A549 (cell line): ENCODE measurements around the gene TRIO. TPM values are rescaled to one million over a fixed set of nuclear protein-coding genes. Genes with fewer than 3 reads are reported as not detected.

Source experiments
- ATAC-seq, 2 experiments: fragments of 200-7000 bp in 1 of 2; fragments of >200 bp in 1 of 2; cut with Nextera tagmentation in 1 of 2; cut with Tn5 transposase in 1 of 2; 3 replicates each; pipeline versions ENCODE4 v1.8.0 to v1.9.1; 2018 to 2020; ENCODE audit warnings: mild to moderate bottlenecking in 1 of 2, moderate library complexity in 1 of 2
- CTCF ChIA-PET: fragments of 300-600 bp; sonication (Branson Sonifier 250); formaldehyde crosslinking; extraction: SDS; loops from one replicate; lab custom pipeline; 2021; ENCODE audit warnings: antibody characterized with exemption, inconsistent platforms; lab: Yijun Ruan, JAX
- POLR2A ChIA-PET: fragments of 350-600 bp; formaldehyde crosslinking; extraction: SDS; loops from one replicate; lab custom pipeline; 2021; ENCODE audit warnings: antibody characterized with exemption, inconsistent platforms; lab: Yijun Ruan, JAX
- DNase-seq, 2 experiments: peaks; one replicate each; pipeline versions ENCODE4 v3.0.0 to v3.0.0-alpha.2; 2011 to 2016; ENCODE audit warnings: low read depth in 1 of 2, low spot score in 1 of 2
- FAIRE-seq: peaks from 2 replicates; lab custom pipeline; 2011; peaks lifted over from hg19 to GRCh38; lab: Jason Lieb, UNC
- H3K27ac ChIP-seq, 2 experiments: fragments of >200 bp; sonication (Bioruptor Twin); formaldehyde crosslinking; 3 replicates each; pipeline ENCODE4 v1.5.1; 2016 to 2017
- H3K4me1 ChIP-seq: fragments of >200 bp; sonication (Bioruptor Twin); formaldehyde crosslinking; 3 replicates; pipeline ENCODE4 v1.6.1; 2016
- H3K4me2 ChIP-seq: fragments of >200 bp; sonication (Bioruptor Twin); formaldehyde crosslinking; 3 replicates; pipeline ENCODE4 v1.6.1; 2016
- H3K4me3 ChIP-seq: fragments of >200 bp; sonication (Bioruptor Twin); formaldehyde crosslinking; 3 replicates; pipeline ENCODE4 v1.5.1; 2016
- H3K9me3 ChIP-seq: fragments of >200 bp; sonication (Bioruptor Twin); formaldehyde crosslinking; 3 replicates; pipeline ENCODE4 v1.6.1; 2016
- ATOH8 ChIP-seq: fragments of 250-450 bp; sonication (Bioruptor Pico); IDR thresholded peaks from 2 replicates; pipeline ENCODE4 v1.5.0; 2020; ENCODE audit warnings: low read depth, mild to moderate bottlenecking, moderate library complexity
- ELK1 ChIP-seq: fragments of 150-350 bp; IDR thresholded peaks from 2 replicates; pipeline ENCODE4 v1.6.1; 2014; ENCODE audit warnings: low read depth, mild to moderate bottlenecking, low read length
- HDAC2 ChIP-seq: fragments of 200-600 bp; sonication (generic); IDR thresholded peaks from 2 replicates; pipeline ENCODE4 v1.6.1; 2016
- JUN ChIP-seq, 2 experiments: fragments of >200 bp; sonication (Bioruptor Twin); formaldehyde crosslinking; IDR thresholded peaks; 2 replicates in 1 of 2; 3 replicates in 1 of 2; pipeline ENCODE4 v1.6.1; 2016 to 2017
- MAX ChIP-seq: IDR thresholded peaks from 2 replicates; pipeline ENCODE4 v1.6.1; 2012
- NPAS2 ChIP-seq: fragments of 250-450 bp; sonication (Bioruptor Pico); IDR thresholded peaks from 2 replicates; pipeline ENCODE4 v1.8.0; 2022; ENCODE audit warnings: mild to moderate bottlenecking, moderate library complexity, borderline replicate concordance
- RFX5 ChIP-seq: fragments of 450-650 bp; IDR thresholded peaks from 2 replicates; pipeline ENCODE4 v1.7.1; 2014; ENCODE audit warnings: antibody characterized with exemption, mild to moderate bottlenecking, moderate library complexity
- SREBF2 ChIP-seq: fragments of 450-650 bp; IDR thresholded peaks from 2 replicates; pipeline ENCODE4 v1.6.1; 2014; ENCODE audit warnings: mild to moderate bottlenecking, moderate library complexity
- ZC3H11A ChIP-seq: fragments of 450-650 bp; IDR thresholded peaks from 2 replicates; pipeline ENCODE4 v1.6.1; 2014; ENCODE audit warnings: antibody characterized with exemption, mild to moderate bottlenecking
- ZNF302 ChIP-seq: fragments of 250-450 bp; sonication (Bioruptor Pico); IDR thresholded peaks from 2 replicates; pipeline ENCODE4 v1.9.0; 2021; ENCODE audit warnings: inconsistent platforms, mild to moderate bottlenecking, moderate library complexity
- WGBS: methylation state at CpG from one replicate; pipeline ENCODE4 v1.1.6; 2017; ENCODE audit errors: missing lambda C conversion rate; 5-methylcytosine and 5-hydroxymethylcytosine counted together
- polyA plus RNA-seq, 4 experiments: library from polyadenylated mRNA; depleted of rRNA in 3 of 4; stranded (reverse); fragments of >200 nt; fragmentation: RNase III in 1 of 4; extraction: RNeasy Plus Mini Kit Qiagen cat#74134 plus additional on column Dnase treatment in 1 of 4; gene quantifications; 2 replicates in 3 of 4; 3 replicates in 1 of 4; pipeline ENCODE4 v1.2.3, GENCODE V29; 2011 to 2017
- TF ChIP-seq, protein P1 (sequence below): fragments of >200 bp; sonication (Bioruptor Twin); formaldehyde crosslinking; IDR thresholded peaks from 2 replicates; pipeline ENCODE4 v1.6.1; 2016
- TF ChIP-seq, protein P2 (sequence below): fragments of 250-450 bp; sonication (Bioruptor Pico); IDR thresholded peaks from 2 replicates; pipeline ENCODE4 v1.5.0; 2021; ENCODE audit warnings: mild to moderate bottlenecking, moderate library complexity, borderline replicate concordance
- TF ChIP-seq, protein P3 (sequence below): IDR thresholded peaks from 2 replicates; pipeline ENCODE4 v1.6.1; 2012; ENCODE audit warnings: low read depth, borderline replicate concordance
- TF ChIP-seq, protein P4 (sequence below): fragments of >200 bp; sonication (Bioruptor Twin); formaldehyde crosslinking; IDR thresholded peaks from 3 replicates; pipeline ENCODE4 v1.5.1; 2016

TRIO gene
- polyA plus RNA-seq, 2 of the 4 experiments (the other 2 are of a cell fraction) = 47.5 to 79.0 TPM

DNA sequence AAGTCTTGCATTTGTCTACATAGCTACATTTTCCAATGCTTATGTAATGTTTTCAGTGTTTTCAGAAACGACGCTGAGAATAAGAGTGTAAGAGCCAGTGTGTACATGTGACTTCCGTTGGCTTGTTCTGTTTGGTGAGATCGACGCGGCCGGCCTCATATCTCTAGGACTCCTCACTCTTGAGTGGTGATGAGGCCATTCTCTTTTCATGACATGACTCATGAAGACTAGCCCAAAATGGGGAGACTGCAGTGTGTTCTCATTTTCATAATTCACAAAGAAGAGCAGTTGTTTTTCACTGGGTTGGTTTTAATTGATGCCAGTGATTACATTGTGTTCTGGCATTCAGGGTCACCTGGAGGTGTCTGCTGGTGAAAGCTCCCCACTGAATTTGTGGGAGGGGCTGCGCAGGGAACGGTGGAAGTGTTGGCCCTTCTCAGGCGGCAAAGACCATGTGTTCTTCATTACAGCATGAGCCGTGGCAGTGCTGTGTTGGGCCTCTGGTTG lies 306.9 kb downstream of the TRIO start:
- Histone ChIP-seq H3K27ac (no peak overlapping the region), H3K4me1 (peaks cover 3% of the 10 kb centered on the region; the same call in 1 of the 3 replicates), H3K4me3 (no peak overlapping the region), H3K4me2 (no peak overlapping the region), H3K9me3 (no peaks in the 10 kb centered on the region)
- POLR2A ChIA-PET = no interaction called here
- CTCF ChIA-PET = interaction anchor here (1.0 kb wide), 1 partner anchor 199 kb away, joined by 3 read pairs; no protein-coding TSS in a partner anchor
- no peak for DNase-seq
- 94% methylated on average over 11 of the region's 11 CpGs for WGBS
- no peak for TF ChIP-seq MAX
- TF ChIP-seq, protein P1, sequence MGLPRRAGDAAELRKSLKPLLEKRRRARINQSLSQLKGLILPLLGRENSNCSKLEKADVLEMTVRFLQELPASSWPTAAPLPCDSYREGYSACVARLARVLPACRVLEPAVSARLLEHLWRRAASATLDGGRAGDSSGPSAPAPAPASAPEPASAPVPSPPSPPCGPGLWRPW = no peak
- TF ChIP-seq, all 56 proteins: peak for 0
- ATAC-seq = no peak
- FAIRE-seq = no peak

DNA sequence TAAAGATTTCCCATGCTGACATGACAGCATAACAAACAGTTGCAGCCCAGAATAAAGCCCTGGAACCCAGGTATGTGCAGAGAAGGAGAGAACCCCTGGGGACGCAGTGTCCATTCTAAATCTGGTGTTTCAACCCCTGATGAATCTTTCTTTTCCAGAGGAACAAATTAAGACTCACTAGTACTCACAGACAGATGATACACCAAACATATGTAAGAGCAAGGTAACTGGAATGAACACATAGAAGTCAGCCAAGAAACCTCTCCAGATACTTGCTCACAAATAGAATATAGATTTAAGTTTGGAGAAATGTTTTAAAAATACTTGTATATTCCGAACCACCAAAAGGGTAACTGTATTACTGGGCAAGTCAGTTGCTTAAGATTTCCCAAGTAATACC lies 307.6 kb downstream of the TRIO start:
- H3K4me2 ChIP-seq = no peak overlapping the region
- CTCF ChIA-PET = interaction anchor here (1.5 kb wide), 1 partner anchor 9 kb away, joined by 5 read pairs; no protein-coding TSS in a partner anchor
- TF ChIP-seq, protein P2, sequence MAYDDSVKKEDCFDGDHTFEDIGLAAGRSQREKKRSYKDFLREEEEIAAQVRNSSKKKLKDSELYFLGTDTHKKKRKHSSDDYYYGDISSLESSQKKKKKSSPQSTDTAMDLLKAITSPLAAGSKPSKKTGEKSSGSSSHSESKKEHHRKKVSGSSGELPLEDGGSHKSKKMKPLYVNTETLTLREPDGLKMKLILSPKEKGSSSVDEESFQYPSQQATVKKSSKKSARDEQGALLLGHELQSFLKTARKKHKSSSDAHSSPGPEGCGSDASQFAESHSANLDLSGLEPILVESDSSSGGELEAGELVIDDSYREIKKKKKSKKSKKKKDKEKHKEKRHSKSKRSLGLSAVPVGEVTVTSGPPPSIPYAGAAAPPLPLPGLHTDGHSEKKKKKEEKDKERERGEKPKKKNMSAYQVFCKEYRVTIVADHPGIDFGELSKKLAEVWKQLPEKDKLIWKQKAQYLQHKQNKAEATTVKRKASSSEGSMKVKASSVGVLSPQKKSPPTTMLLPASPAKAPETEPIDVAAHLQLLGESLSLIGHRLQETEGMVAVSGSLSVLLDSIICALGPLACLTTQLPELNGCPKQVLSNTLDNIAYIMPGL (CRISPR knock-in tag) = no peak
- no peak for TF ChIP-seq ATOH8 (CRISPR knock-in tag)
- TF ChIP-seq HDAC2 = no peak
- no peak for TF ChIP-seq ZC3H11A
- TF ChIP-seq, protein P3, sequence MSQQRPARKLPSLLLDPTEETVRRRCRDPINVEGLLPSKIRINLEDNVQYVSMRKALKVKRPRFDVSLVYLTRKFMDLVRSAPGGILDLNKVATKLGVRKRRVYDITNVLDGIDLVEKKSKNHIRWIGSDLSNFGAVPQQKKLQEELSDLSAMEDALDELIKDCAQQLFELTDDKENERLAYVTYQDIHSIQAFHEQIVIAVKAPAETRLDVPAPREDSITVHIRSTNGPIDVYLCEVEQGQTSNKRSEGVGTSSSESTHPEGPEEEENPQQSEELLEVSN = no peak
- no peak for TF ChIP-seq RFX5
- TF ChIP-seq, protein P1 = no peak
- TF ChIP-seq, protein P4, sequence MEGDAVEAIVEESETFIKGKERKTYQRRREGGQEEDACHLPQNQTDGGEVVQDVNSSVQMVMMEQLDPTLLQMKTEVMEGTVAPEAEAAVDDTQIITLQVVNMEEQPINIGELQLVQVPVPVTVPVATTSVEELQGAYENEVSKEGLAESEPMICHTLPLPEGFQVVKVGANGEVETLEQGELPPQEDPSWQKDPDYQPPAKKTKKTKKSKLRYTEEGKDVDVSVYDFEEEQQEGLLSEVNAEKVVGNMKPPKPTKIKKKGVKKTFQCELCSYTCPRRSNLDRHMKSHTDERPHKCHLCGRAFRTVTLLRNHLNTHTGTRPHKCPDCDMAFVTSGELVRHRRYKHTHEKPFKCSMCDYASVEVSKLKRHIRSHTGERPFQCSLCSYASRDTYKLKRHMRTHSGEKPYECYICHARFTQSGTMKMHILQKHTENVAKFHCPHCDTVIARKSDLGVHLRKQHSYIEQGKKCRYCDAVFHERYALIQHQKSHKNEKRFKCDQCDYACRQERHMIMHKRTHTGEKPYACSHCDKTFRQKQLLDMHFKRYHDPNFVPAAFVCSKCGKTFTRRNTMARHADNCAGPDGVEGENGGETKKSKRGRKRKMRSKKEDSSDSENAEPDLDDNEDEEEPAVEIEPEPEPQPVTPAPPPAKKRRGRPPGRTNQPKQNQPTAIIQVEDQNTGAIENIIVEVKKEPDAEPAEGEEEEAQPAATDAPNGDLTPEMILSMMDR = no peak
- TF ChIP-seq JUN (IDR thresholded peaks at IDR 0.05) = no peak
- TF ChIP-seq NPAS2 (CRISPR knock-in tag) = no peak
- no peak for TF ChIP-seq SREBF2
- no peak for TF ChIP-seq ZNF302 (CRISPR knock-in tag)
- no peak for TF ChIP-seq ELK1
- TF ChIP-seq, all 56 proteins: peak for 0
- Histone ChIP-seq H3K9me3 (no peaks in the 10 kb centered on the region), H3K4me3 (no peak overlapping the region), H3K27ac (no peak overlapping the region), H3K4me1 (0 out of 3 replicates have a peak, but pooled peaks cover 3% of the 10 kb centered on the region)
- 97% methylated on average over 2 of the region's 2 CpGs for whole genome bisulfite sequencing
- POLR2A ChIA-PET = no interaction called here
- FAIRE-seq (no peak), DNase-seq (no peak), ATAC-seq (no peak)
